ENCODE data around the gene MOB3C.

Gene MOB3C

GRCh38 chr1:46571691-46572225, 44.9 kb downstream of the MOB3C start:
- DNase-seq (ENCODE audit: low read depth) = no peak

DNA sequence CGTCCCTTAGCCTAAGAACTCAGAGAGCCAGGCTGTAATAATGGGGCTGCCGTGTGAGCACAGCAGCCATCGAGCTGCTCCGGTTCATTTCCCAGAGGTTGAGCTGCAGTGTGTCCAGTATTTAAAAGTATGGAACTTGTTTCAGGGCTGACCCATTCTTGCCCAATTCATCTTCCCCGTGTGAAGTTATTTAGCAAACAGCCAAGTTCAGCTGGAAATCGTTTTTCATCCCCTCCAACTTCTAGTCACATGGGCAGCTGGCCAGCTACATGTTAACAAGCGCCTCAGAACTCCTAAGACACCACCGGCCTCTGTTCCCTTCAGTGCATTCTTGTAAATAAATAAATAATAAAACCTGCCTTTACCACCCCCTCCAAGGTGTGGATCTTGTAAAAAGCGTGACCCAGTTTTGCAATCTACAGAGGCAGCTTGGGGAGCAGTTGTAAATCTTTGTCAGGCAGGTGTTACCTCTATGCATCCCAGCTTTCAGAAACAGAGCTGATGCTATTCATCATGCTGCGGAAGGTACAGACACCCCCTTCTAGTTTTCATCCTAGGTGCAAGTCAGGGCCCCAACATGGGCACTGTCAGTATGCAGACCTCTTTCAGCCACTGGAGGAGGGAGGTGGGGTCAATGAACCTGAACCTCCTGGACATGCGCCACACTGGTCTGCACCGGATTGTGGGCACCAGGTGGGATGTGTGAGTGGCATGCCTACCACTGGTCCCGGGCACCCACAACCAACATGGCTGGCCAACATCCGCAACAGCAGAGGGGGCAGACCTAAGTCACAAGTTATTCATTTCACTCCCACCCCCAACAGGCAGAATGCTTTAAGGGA, 46.5 kb downstream of the MOB3C start:
- DNase-seq (ENCODE audit: low read depth) = no peak

DNA sequence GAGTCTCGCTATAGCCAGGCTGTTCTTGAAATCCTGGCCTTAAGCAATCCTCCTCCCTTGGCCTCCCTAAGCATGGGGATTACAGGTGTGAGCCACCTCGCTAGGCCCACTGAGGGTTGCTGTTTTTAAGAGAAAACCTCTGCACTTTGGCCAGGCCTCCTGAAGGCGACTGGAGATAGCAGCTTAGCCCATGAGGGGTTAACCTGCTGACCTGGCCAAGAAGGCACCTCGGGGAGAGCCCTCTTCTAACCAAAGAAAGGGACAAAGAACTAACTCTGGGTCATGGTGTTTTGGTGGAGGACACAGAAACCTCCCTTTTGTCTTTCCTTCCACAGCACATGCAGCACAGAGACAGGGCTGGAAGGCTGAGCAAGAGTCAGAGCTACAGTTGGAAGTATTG, 47.5 kb downstream of the MOB3C start:
- no peak for DNase-seq (ENCODE audit: low read depth)

DNA sequence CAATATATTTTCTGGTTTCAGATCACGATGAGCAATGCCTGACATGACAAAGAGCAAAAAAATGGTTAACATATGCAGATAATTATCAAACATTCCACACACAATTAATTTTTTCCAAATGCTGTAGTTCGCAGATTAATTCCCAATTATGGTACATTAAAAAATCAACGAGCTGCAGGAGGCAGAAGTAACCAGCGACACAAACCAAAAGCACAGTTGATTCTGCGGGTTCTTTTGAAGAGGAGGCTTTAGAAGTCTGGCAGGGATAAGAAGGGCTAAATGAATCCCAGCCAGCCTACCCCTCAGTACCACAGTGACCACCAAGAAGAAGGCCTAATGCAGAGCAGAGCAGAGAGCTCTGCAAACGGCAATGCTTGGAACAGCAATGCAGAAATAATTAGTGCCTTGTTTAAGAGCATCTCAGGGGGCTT, 48.1 kb downstream of the MOB3C start:
- DNase-seq (ENCODE audit: low read depth) = peak; percentile 43

DNA sequence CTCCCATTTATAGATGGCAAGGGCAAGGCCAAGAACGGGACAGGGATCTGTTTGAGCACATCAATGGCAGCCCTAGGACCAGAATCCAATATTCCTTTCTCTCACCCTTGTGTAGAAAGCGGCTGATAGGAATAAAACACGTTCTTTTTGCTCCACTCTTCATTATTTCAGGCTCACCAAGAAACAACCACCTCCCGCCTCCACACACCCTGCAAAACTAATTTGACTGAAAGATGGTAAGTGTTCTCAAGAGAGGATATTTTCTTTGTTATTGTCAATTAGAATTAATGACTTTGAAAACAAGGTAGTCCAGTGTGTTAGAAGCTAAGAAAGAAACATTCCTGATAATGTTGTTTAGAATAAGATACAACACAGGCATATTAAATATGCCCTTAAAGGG, 53.3 kb downstream of the MOB3C start:
- DNase-seq (ENCODE audit: low read depth) = no peak

DNA sequence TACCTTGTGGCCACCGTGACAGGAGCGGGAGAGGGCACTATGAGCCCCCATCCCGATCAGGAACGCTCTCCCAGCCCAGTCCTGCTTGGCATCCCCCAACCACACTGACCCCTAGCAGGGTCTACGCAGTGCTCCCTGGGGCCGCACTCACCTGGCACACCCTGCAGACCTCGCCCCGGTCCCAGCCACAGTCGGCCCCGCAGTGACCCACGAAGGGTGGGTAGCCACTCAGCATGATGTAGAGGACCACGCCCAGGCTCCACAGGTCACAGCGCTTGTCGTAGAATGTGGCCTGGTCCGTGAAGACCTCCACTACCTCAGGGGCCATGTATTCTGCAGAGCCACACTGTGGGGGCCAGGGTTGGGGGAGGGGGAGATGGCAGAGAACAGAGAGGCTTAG, 54.1 kb downstream of the MOB3C start:
- DNase-seq (ENCODE audit: low read depth) = no peak

GRCh38 chr1:46558966-46559365, 57.6 kb downstream of the MOB3C start:
- DNase-seq (ENCODE audit: low read depth) = no peak

GRCh38 chr1:46558141-46558963, 58.3 kb downstream of the MOB3C start:
- no peak for DNase-seq (ENCODE audit: low read depth)
